GM19324 (cell line): ENCODE results near the gene USP7.
"Not testable (repeated sequence)": the region's sequence is repeated elsewhere in the genome, so short reads cannot be mapped to it uniquely, and the experiment has no call there.

Source experiments
- ATAC-seq: cut with Tn5 transposase; IDR thresholded peaks from one replicate; pipeline ENCODE4 v1.9.1; 2021; ENCODE audit warnings: mild to moderate bottlenecking, moderate library complexity; ENCODE audit not compliant: unreplicated experiment, low FRiP score

The USP7 gene

GRCh38 chr16:8975039-8975438 lies 11.3 kb upstream of the USP7 start:
- no peak for ATAC-seq

GRCh38 chr16:8972843-8973586 lies 9.3 kb upstream of the USP7 start:
- ATAC-seq, result no peak

- no peak for ATAC-seq
These were observed 7.7 kb upstream of the USP7 start for GRCh38 chr16:8971416-8971815.

- ATAC-seq, result not testable (repeated sequence)
These were observed 5.6 kb upstream of the USP7 start for GRCh38 chr16:8969202-8969897.

DNA sequence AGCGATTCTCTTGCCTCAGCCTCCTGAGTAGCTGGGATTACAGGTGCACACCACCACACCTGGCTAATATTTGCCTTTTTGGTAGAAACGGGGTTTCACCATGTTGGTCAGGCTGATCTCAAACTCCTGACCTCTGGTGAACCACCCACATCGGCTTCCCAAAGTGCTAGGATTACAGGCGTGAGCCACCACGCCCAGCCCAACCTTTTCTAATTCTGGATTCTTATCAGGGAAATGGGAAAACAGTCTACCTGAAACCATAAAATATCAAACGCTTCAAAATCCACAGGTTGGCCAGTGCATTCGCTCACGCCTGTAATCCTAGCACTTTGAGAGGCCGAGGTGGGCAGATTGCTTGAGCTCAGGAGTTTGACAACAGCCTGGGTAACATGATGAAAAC lies 4.3 kb upstream of the USP7 start:
- ATAC-seq, result not testable (repeated sequence)

DNA sequence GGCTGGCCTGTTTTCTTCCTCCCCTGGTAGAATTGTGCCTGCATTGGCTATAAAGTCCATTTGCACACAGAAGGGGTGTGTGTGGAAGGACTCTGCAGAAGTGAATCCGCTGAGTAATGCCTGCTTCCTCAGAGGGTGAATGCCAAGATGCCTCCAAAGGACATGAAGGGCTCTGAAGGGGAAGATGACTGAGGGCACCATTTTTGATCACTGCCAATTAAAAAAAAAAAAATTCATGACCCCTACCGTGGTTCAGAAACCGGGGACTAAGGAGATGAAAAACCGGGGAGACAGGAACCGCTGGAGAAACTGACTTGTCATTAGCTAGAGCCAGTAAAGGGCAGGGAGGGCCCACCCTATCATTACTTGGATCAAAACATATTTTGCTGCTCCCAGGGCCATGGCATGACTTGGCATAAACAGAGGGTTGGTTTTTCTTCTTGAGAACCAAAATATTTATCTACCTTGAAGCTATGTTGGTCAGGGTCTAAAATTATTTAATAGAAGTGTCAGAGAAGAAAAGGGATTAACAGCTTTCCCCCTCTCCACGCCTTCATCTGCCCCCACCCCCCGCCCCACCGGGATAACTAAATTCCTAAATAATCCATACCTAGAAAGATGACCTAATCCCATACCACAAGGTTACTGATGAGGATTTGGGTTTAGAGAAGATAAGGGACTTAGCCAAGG lies 3.6 kb upstream of the USP7 start:
- ATAC-seq, result no peak

- no peak for ATAC-seq
These were observed 3.1 kb upstream of the USP7 start for GRCh38 chr16:8966817-8967131.

GRCh38 chr16:8964462-8964861 lies 756 bp upstream of the USP7 start:
- ATAC-seq, result no peak

DNA sequence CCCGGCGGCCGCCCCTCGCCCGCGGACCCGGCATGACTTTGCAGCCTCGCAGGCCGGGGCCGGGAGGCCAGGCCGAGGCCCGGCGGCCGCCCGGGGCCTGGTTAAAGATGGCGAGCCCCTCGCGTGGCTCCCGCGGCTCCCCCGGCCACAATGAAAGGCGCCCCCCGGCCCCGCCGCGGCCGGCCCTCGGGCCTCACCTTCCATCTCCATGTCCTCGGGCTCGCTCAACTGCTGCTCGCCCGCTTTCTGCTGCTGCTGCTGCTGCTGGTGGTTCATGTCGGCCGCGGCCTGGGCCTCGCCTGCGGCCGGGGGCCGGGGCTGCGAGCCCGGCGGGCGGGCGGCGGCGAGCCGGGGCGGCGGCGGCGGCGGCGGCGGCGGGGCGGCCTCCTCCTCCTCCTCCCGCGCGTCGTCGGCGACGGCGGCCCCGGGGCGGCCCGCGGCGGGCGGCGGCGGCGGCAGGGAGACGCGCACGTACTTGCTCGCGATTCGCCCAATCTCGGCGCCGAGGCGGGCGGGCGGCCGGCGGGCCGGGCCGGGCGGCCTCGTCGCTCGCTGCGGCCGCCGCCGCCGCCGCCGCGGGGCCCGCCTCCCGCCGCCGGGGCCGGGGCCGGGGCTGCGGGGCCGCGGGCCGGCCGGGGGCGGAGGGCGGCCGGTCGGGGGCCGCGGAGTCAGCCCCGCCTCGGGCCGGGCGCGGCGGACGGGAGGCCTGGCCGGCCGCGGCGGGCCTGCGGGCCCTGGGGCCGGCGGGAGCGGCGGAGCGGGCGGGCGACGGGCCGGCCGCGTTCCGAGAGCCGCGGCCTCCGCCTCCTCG lies 491 bp downstream of the USP7 start:
- peak; percentile 15 for ATAC-seq

DNA sequence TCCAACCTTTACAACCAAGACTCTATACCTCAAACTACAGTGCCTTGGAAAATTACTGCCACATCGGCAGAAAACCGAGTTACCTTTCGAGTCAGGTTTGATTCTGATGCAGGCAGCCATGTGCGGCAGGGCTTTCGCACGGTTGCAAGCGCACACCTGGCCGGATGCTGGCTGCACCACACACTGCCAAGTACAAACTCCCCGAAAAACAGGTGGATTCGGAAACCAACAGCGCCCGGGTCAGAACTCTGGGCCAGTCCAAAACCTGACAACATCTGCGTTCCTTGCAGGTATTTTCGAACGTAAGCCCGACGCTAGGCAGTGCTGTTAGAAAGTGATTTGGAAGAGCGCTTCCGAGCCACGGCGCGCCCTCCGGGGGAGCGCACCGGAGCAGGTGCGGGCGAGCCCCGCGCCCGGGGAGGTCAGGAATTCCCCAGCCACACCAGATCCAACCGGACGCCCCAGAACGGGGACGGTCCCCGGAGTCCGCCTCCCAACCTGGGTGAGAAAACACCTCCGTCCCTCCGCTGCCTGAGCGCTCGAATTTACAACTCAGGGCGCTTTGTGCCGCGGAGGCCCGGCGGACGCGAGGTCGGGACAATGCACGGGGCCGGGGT lies 1.2 kb downstream of the USP7 start:
- ATAC-seq, result peak; percentile 27

DNA sequence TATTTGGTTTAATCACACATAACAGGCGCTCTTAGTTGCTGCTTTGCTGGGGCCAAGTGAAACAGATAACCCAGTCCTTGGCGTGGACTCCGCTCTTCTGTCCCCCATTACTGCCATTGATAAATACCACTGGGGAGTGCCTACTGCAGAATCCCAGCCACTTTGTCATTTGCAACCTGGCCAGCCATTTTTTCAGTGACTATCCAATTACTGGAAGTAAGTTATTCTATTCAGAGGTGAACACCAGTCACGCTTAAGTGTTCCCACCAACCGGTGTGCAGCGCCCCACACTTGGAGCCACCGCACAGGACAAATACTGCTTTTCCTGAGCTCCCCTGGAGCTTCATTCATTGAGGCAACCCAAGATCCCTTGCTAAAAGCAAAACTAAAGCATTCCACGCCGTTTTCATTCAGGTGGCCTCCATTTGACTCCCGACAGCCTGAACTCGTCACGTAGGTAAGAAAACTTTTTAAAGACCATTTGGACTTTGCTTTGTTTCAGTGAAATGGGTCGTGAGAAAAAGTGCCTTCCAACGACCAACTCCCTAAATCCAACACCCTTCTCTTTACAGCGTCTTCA lies 1.8 kb downstream of the USP7 start:
- no peak for ATAC-seq

DNA sequence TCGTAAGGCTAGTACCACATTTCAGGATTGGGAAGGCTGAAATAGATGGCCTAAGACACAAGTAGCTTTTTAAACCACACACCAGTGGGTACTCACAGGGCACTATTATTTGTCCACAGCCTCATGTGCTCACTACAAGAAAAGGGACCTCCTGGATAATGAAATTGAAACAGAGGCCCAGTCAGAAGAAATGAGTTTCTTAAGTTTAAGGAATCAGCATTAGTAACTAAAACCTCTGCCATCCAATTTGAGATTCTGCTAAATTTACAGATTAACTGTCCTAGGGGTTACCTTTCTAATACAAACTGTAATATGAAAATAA lies 3.0 kb downstream of the USP7 start:
- ATAC-seq, result no peak

- no peak for ATAC-seq
These were observed 3.6 kb downstream of the USP7 start for GRCh38 chr16:8959921-8960787.

GRCh38 chr16:8958344-8959167 lies 5.2 kb downstream of the USP7 start:
- ATAC-seq, result no peak

DNA sequence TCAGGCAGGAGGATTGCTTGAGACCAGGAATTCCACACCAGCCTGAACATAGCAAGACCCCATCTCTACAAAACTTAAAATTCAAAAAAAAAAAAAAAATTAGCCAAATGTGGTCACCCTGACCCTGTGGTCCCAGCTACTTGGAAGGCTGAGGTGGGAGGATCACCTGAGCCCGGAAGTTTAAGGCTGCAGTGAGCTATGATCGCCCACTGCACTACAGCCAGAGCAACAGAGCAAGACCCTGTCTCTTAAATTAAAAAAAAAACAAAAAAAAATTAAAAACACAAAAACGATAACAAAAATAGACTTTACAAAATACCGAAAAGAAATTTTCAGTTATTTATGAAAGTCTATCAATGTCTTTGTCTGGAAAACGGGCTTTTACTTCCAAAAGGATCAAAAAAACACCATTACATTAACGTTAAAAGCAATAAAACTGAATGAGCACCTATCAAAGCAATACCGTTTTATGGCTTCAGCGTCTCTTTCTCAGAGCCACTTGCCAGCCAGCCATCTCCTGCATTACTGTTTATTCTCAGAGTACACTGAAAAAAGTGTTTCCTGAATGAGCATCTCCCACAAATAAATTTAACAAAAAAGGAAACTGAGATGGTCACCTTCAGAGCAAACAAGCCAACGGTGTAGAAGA lies 6.1 kb downstream of the USP7 start:
- ATAC-seq, result no peak

- no peak for ATAC-seq
These were observed 6.7 kb downstream of the USP7 start for GRCh38 chr16:8957063-8957397.

- ATAC-seq, result no peak
These were observed 7.2 kb downstream of the USP7 start for GRCh38 chr16:8956265-8957062.
